ENCODE results near the gene TLR8.

DNA sequence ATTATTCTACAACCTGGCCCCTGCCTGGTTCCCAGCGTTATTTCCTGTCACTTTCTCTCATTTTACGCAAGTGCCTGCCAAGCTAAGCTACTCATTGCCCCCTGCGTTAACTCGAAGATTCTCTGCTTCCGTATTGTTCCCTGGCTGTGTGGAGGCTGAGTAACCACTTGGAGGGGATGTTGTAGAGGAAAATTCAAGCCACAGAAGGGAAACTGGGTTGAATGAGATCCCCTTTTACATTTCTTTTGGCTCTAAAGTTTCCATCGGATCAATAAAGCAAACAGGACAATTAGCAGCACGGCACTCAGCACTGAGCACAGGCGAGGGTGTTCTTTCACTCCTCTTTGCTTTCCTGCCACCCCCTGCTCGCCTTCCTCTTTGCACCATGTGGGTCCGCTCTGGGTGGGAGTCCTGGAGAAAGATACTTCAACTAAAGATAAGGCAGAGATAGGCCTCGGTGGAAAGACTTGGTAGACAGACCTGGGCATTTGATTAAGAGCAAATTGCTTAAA lies 64.3 kb downstream of the TLR8 start:
- no peak for TF ChIP-seq TSHZ2 (CRISPR knock-in tag; IDR thresholded peaks at IDR 0.05)
- no peak for TF ChIP-seq GLIS3 (CRISPR knock-in tag; IDR thresholded peaks at IDR 0.05)
- TF ChIP-seq BACH2 (CRISPR knock-in tag; IDR thresholded peaks at IDR 0.05; ENCODE audit: borderline replicate concordance), result no peak
- no peak for TF ChIP-seq RARB (CRISPR knock-in tag; IDR thresholded peaks at IDR 0.05)
- TF ChIP-seq ESRRG (CRISPR knock-in tag; IDR thresholded peaks at IDR 0.05), result no peak
- no peak for TF ChIP-seq ZFP3 (CRISPR knock-in tag; IDR thresholded peaks at IDR 0.05)
